GM18520 (cell line): ENCODE results near the gene SURF6.
"Not testable (repeated sequence)": the region's sequence is repeated elsewhere in the genome, so short reads cannot be mapped to it uniquely, and the experiment has no call there.

Experiments
- ATAC-seq: cut with Tn5 transposase; IDR thresholded peaks from one replicate; pipeline ENCODE4 v1.9.1; 2021; ENCODE audit not compliant: unreplicated experiment

The SURF6 gene

DNA sequence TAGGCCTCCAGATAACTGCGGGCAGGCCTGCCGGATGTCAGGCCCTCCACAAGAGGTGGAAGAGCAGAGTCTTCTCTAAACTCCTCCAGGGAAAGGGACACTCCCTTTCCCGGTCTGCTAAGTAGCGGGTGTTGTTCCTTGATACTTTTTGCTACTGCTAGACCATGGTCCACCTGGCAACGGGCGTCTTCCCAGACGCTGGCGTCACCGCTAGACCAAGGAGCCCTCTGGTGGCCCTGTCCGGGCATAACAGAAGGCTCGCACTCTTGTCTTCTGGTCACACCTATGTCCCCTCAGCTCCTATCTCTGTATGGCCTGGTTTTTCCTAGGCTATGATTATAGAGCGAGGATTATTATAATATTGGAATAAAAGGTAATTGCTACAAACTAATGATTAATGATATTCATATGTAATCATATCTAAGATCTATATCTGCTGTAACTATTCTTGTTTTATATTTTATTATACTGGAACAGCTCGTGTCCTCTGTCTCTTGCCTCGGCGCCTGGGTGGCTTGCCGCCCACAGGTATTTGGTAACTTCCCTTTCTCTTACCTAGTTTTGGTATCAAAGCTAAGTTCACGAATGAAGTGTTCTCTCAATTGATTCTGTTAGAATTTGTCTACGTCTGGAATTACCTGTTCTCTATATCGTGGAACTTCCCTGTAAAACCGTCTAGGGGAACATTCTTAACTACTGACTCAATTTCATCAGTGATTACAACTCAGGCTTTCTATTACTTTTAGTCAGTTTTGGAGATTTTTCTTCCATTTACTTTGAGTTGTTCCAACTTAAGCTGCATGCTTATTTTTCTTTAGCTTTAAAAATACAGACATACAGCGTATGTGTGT, 6.5 kb downstream of the SURF6 start:
- not testable (repeated sequence) for ATAC-seq

DNA sequence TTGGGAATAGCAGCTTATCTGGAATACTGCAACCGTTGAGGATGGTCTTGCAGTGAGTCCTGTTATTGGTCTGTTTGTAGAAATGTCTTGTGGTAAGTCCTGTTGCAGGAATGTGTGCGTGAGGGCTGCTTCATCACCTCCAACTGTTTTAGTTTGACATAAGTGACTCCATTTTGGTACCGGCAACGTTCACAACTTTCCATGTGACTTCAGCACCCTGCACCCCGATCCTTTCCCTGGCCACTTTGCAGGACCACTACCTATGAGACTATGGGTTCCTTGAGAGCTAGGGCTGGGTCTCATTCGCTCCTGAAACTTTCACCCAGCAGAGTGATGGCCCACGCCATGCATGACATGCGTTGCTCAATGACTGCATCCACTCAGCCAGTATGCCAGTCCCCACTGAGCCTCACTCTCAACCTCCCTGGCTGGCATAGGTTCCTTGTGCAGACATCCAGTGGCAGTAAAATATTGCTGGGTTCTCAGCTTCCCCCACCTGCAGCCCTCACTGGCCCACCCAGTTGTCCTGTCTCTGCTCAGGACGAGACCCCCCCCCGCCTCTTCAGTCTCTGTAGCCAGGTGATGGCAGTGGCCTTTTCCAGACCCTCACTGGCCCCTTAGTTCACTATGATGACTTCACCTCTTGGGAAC, 8.0 kb downstream of the SURF6 start:
- ATAC-seq = no peak

- ATAC-seq = not testable (repeated sequence)
Measured at GRCh38 chr9:133327021-133327420, 9.0 kb downstream of the SURF6 start.

- ATAC-seq = no peak
Measured at GRCh38 chr9:133323991-133324703, 11.8 kb downstream of the SURF6 start.

- no peak for ATAC-seq
Measured at GRCh38 chr9:133323211-133323610, 12.8 kb downstream of the SURF6 start.

GRCh38 chr9:133322701-133323100, 13.3 kb downstream of the SURF6 start:
- ATAC-seq = no peak

- ATAC-seq = no peak
Measured at GRCh38 chr9:133321411-133321935, 14.5 kb downstream of the SURF6 start.

DNA sequence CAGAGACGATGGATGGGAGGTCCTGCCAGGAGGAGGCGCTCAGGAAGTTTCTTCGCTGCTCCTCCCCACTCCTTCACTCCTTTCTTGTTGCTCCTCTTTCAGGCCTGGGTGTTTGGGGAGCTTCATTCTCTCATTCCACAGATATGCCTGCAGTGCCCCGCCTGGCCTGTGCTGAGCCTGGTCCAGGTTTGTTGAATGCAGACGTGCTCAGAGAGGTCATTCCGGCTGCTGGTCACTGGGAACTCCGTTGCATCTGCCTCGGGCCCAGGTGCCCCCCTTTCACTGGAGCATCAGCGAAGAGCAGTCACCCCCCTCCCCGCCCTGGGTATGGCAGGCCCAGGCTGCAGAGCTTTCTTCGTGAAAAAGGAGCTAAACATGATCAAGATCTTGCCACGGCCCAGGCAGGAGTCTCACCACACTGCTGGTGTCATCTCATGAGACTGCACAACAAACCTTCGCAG, 15.5 kb downstream of the SURF6 start:
- no peak for ATAC-seq

DNA sequence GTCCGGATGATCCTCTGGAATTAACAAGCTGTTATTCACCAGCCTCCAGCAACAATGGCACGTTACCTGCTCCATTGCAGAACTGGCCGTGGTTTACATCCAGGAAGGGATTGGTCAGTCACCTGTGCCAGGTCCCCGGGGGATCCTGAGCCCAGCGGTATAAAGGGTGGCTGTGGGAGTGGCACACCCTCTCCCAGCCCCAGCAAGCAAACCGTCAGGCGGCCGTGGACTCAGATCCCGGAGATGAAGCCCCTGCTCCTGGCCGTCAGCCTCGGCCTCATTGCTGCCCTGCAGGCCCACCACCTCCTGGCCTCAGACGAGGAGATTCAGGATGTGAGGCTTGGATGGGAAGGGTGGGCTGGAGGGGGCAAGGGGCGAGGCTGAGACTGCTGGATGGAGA, 18.4 kb downstream of the SURF6 start:
- not testable (repeated sequence) for ATAC-seq

- no peak for ATAC-seq
Measured at GRCh38 chr9:133315997-133316396, 20.0 kb downstream of the SURF6 start.

- no peak for ATAC-seq
Measured at GRCh38 chr9:133309608-133310007, 26.4 kb downstream of the SURF6 start.

DNA sequence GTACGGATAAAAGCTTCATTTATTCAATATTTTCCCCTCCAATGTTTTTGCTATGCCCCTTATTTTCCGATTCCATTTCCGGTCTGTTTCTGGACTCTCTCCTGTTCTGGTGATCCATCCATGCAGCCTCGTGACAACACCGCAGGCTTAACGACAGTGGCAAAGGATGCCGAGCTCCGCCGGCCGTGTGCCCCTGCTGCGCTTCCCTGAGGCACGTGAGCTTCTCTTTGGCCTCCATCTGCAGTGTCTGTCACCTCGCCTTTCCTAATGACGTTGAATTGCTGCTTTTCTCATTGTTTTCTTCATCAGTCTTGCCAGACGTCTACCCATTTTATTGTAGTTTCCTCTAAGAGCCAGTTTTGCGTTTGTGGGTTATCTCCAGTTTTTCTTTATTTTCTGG, 28.7 kb downstream of the SURF6 start:
- no peak for ATAC-seq

- ATAC-seq = no peak
Measured at GRCh38 chr9:133306242-133307204, 29.5 kb downstream of the SURF6 start.

GRCh38 chr9:133305731-133306130, 30.3 kb downstream of the SURF6 start:
- no peak for ATAC-seq

DNA sequence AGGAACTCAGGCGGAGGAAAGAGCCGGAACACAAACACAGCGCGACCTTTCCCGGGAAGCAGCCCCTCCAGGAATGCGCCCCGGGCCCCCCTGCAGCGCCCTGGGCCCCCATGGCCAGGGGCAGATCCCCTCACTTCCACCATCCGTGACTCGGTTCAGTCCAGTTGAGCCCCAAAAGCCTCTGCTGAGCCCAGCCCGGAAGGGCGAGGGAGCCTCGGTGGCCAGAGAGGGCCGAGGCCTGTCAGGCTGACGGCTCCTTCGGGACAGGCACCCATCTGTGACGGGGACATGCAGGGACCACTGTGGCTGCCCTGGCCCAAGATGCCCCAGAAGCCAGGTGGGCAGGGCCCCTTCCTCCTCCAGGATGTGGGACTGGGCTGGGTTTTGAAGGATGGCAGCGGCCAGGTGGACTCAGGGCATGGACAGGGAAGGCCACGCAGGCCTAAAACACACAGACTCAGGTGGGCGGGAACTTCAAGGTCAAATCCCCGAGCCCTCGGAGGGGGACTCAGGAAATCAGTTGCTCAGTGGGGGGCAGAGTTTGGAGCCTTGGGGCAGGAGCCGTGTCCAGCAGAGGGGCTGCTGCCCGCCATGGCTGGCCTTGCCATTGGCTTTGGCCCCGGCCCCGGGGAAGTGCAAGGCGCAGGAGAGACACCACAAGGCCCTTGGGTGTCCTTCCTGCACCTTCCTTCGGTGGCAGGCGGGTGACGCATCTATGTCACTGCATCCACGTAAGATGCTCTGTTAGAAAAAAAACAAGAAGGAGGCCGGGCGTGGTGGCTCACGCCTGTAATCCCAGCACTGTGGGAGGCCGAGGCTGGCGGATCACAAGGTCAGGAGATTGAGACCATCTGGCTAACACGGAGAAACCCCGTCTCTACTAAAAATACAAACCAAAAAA, 31.3 kb downstream of the SURF6 start:
- ATAC-seq = no peak

- no peak for ATAC-seq
Measured at GRCh38 chr9:133304158-133304470, 31.9 kb downstream of the SURF6 start.

DNA sequence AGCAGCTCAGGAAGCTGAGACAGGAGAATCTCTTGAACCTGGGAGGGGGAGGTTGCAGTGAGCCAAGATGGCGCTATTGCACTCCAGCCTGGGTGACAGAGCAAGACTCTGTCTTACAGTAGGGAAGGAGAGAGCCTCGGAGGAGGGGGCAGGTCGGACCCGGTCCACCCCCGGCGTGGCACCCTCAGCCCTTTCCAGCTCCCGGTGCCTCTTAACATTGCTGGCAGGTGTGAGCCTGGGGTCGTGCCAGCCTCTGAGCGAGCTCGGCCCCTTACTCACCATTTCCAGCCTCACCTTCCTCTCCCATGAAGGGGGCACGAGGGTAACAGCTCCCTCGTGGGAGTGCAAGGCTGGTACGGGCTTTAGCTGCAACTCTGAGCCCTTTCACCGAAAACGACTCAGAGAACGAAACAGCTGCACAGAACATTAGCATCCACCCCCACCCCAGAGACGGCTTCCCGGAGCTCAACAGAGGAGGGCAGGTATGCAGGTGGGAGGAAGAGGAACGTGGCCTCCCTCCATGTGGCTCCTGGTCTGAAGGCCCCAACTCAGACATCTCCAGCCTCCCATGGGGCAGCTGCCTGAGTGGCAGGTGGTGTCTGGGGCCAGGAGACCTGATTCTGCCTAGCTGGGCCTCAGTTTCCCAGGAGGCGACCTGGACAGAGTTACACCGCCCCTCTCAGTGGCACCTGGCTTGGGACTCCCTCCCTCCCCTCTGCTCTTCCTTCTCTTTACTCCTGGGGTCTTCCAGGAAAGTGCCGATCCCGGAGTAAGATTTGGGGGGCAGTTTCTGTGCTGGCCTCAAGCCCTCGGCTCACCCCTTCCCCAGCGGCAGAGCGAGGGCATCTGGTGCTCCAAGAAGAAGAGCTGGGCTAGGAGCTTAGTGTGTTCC, 32.5 kb downstream of the SURF6 start:
- ATAC-seq = no peak
